ENCODE results near the gene PTGER2.
A peak's percentile ranks its signal among the peaks of the same experiment; 100 is the strongest.

Gene PTGER2

GRCh38 chr14:52342849-52343596, 28.9 kb downstream of the PTGER2 start:
- DNase-seq, result peak; percentile 54

- DNase-seq, result no peak
These were observed 32.7 kb downstream of the PTGER2 start for GRCh38 chr14:52346778-52347177.

DNA sequence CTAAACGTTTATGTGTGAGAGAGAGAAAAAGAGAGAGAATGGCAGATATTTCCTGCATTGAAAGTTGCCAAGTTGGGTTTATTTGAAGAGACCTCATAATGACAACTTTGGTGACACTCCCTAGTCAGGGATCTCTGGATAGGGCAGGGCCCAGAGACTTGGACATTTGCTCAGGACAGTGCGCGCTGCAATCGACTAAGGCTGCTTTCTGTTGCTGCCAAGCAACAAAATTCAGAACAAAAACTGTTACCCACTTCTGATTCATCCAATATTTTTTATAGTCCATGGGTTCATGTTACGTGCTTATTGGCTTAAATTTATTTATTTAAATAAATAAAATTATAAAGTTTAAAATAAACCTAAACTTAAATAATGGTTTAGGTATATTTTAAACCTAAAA, 34.2 kb downstream of the PTGER2 start:
- DNase-seq, result no peak

GRCh38 chr14:52348776-52349175, 34.7 kb downstream of the PTGER2 start:
- DNase-seq, result peak; percentile 60

DNA sequence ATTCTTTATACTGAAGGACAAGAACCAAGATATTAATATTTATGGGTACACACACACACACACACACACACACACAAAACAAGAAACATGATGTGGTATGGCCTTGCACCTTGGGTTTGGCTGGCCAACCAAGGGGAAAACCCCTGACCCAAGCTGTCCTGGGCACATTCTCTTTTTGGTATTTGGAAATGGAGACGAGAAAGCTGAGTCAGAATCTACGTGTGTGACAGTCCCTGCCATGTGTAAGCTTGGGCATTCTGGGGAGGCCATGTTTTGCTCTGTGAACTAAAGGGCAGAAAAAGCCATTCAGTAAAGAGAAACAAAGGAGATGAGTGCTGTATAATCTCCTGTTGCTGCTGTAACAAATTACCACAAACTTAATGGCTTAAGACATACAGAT, 35.6 kb downstream of the PTGER2 start:
- no peak for DNase-seq

DNA sequence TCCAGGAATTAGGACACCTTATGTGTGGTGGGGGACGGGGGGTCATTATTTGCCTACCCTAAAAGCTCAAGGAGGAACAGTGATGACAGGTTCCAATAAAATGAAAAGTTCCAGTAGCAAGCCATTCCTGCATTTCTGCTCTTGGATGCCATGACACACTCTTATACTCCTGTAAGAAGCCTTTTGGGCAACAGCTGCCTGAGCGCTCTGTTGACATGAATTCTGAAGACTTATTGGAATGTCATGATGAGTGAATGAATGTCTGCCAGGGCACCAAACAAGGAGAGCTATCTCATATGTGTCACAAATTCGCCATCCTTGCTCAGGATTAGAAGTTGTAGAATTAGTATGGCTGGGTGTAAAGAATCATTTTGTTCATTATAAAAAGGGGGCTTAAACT, 36.3 kb downstream of the PTGER2 start:
- no peak for DNase-seq

GRCh38 chr14:52351233-52352060, 37.3 kb downstream of the PTGER2 start:
- peak; percentile 83 for DNase-seq

- peak; percentile 81 for DNase-seq
These were observed 38.0 kb downstream of the PTGER2 start for GRCh38 chr14:52352061-52352491.

GRCh38 chr14:52352569-52352968, 38.5 kb downstream of the PTGER2 start:
- DNase-seq, result no peak

DNA sequence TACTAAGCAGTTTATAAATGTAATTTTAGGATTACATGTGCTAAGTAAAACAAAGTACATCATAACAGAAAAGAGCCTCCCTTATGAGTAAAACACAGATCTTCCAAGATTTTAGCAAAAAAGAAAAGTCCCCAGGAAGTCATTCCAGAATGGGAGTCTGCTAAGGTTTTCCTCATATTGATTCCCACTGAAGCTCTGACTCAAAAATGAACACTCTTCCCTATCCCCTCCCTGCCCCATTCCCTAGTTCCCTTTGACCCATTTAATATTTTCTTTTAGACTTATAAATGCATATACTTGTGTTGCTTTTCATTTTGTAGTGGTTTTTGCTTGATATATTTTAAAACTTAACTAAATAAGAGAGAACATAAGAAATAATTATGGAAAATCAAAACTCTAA, 40.1 kb downstream of the PTGER2 start:
- no peak for DNase-seq

DNA sequence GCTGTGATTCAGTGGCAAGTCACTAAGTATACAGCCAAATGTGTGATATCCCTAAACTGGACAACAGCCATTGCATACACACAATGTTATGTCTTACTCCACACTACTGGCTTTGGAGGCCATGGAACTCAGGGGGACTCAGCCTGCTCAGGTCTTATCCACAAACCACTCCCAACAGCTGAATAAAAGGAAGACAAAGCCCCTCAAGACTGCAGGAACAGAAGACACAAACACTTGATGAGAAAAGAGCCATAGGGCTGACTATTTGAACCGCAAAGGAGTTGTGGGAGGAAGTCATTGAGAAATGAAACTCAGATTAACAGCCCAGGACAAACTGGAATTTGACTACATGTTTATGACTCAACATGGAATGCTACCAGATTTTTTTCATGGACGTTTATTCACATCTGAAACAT, 40.9 kb downstream of the PTGER2 start:
- peak; percentile 93 for DNase-seq

DNA sequence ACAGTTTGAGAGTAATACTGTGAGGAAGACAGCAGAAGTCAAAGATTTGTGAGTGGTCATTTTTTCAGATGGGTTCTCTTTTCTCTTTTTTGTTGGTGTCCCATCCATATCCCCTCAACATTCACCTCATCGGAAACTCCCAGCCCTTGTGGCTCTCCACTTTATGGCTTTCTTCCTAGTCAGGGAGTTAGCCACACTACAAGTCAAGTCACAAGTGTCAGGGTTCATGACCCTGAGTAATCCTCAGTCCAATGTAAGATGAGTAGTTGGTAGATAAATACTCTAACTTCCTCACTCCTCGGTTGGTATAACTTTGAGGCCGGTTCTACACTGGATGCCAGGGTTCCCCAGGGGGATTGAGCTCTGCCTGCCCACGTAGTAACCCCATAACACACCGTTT, 41.4 kb downstream of the PTGER2 start:
- DNase-seq, result no peak

GRCh38 chr14:52356025-52356424, 41.9 kb downstream of the PTGER2 start:
- DNase-seq, result no peak

DNA sequence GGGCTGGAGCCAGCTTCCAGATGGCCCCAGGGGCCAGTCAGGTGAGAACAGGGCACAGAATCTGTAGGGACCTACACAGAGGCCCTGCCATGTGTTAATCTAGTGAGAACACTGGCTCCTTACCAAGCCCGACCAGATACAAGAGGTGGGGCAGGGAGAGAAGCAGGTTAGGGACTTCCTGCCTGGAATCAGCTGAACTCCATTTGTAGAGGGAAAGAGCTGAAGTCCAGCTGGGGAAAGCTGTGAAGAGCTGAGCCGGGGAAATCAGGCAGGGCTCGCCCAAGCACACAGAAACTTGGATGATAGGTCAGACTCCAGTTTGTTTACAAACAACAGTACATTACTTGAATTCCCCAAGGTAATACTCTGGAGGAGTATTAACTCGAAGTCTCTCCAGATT, 46.7 kb downstream of the PTGER2 start:
- no peak for DNase-seq

- DNase-seq, result no peak
These were observed 49.1 kb downstream of the PTGER2 start for GRCh38 chr14:52363041-52363704.

DNA sequence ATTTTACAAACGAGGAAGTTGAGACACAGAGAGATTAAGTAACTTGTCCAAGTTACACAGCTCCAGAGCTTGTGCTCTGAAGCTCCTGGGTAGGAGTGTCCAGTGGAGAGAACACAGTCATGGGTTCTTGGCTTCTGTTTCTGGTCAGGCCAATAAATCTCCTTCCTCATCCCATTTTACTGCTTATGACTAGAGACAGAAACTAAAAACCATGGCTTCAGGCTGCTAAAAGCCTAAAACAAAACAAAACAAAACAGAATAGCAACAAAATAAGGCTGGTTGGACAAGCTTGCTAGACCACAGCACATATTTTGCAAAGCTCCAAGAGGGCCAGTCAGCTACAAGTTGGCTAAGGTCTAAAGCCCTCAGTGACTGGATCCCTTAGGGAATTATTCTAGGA, 49.8 kb downstream of the PTGER2 start:
- no peak for DNase-seq

- DNase-seq, result peak; percentile 92
These were observed 51.0 kb downstream of the PTGER2 start for GRCh38 chr14:52365071-52365470.

DNA sequence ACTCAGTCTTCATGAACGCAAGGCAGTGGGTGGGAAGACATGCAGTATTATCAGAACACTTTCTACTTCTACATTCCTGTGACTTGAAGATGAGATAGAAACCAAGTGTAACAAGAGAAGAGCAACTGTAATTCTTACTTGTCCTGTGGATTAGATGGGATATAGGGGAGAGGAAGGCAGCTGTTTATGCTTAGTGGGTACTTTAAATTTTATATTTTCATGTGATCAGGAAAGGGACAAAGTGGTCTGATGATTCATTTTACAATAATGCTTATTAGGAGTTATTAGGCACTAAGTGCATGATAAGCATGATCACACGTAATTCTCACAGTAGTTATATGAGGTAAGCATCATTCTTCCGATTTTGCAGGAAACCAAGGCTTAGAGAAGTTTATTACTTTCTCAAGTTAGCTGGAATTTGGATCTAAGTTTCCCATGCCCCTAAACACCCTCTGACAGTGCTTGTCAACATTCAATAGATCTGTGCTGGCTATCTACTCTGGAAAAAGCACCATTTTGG, 52.7 kb downstream of the PTGER2 start:
- no peak for DNase-seq

GRCh38 chr14:52369305-52369801, 55.2 kb downstream of the PTGER2 start:
- peak; percentile 85 for DNase-seq

GRCh38 chr14:52370406-52370935, 56.4 kb downstream of the PTGER2 start:
- DNase-seq, result no peak

DNA sequence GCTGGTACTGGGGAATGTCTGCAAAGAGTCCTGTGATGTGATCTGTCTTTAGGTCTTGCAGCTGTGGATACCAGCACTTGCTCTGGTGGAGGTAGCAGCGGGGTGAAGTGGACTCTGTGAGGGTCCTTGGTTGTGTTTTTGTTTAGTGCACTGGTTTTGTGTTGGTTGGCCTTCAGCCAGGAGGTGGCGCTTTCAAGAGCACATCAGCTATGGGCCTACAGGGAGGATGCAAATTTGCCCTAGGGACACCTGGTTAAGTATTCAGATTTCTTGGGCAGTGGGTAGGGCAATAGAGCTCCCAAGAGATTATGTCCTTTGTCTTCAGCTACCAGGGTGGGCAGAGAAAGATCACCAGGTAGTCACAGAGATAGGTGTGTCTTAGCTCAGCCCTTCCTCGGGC, 63.8 kb downstream of the PTGER2 start:
- no peak for DNase-seq
